ENCODE data around the gene HOXA7.

HOXA7 gene

GRCh38 chr7:27109466-27110185 is 46.8 kb downstream of the HOXA7 start:
- no peak overlapping the region for H3K4me3 ChIP-seq (ENCODE audit: low read depth, low read length)

- H3K4me3 ChIP-seq (ENCODE audit: low read depth, low read length): no peak overlapping the region
These were observed 47.9 kb downstream of the HOXA7 start for GRCh38 chr7:27108390-27109127.

- H3K4me3 ChIP-seq (ENCODE audit: low read depth, low read length): no peak overlapping the region
These were observed 48.8 kb downstream of the HOXA7 start for GRCh38 chr7:27107391-27108381.

GRCh38 chr7:27106901-27107240 is 49.6 kb downstream of the HOXA7 start:
- no peak overlapping the region for H3K4me3 ChIP-seq (ENCODE audit: low read depth, low read length)

- no peak overlapping the region for H3K4me3 ChIP-seq (ENCODE audit: low read depth, low read length)
These were observed 50.1 kb downstream of the HOXA7 start for GRCh38 chr7:27106181-27106900.

- no peak overlapping the region for H3K4me3 ChIP-seq (ENCODE audit: low read depth, low read length)
These were observed 51.0 kb downstream of the HOXA7 start for GRCh38 chr7:27105301-27106031.

- no peak overlapping the region for H3K4me3 ChIP-seq (ENCODE audit: low read depth, low read length)
These were observed 52.0 kb downstream of the HOXA7 start for GRCh38 chr7:27104341-27105058.
